ENCODE data around the gene CTCFL.

- TF ChIP-seq POLR2A (IDR thresholded peaks at IDR 0.05), result no peak
- TF ChIP-seq CTCF (IDR thresholded peaks at IDR 0.05 in 8 of 11, conservative IDR thresholded peaks at IDR 0.05 in 3 of 11), result no peak
- no peak for TF ChIP-seq POLR2AphosphoS5 (IDR thresholded peaks at IDR 0.05)
Observed at GRCh38 chr20:57566399-57566798, 41.5 kb upstream of the CTCFL start.

Measured in spleen (tissue), 7 donors.